Naive B cell (primary cell): Measurements from ENCODE around the gene ECE1. TPM values are rescaled to one million over a fixed set of nuclear protein-coding genes. Genes with fewer than 3 reads are reported as not detected.

Experiments used
- ATAC-seq, 2 donors: fragments of 150-1000 bp; cut with Tn5 transposase; 2 replicates each; pipeline ENCODE4 v1.10.0; 2021; ENCODE audit warnings: low read depth in 2 of 2, mild to moderate bottlenecking in 2 of 2, moderate library complexity in 2 of 2
- DNase-seq: peaks from one replicate; pipeline ENCODE4 v3.0.0; 2022
- H3K27ac Mint-ChIP-seq, 6 donors: one replicate each; pipeline ENCODE4 v1.8.0; 2020 to 2022; ENCODE audit warnings: mild to moderate bottlenecking in 6 of 6, mixed read lengths in 6 of 6, moderate library complexity in 5 of 6, inconsistent platforms in 2 of 6
- H3K27me3 Mint-ChIP-seq, 3 donors: one replicate each; pipeline ENCODE4 v1.8.0; 2021 to 2022; ENCODE audit warnings: mixed read lengths in 3 of 3, mild to moderate bottlenecking in 1 of 3
- H3K36me3 Mint-ChIP-seq, 2 donors: one replicate each; pipeline ENCODE4 v1.8.0; 2020 to 2022; ENCODE audit warnings: mixed read lengths in 2 of 2, inconsistent platforms in 1 of 2, mild to moderate bottlenecking in 1 of 2
- H3K4me1 Mint-ChIP-seq, 3 donors: one replicate each; pipeline ENCODE4 v1.8.0; 2020 to 2022; ENCODE audit warnings: mixed read lengths in 3 of 3, inconsistent platforms in 1 of 3, mild to moderate bottlenecking in 1 of 3, moderate library complexity in 1 of 3
- H3K4me3 Mint-ChIP-seq, 8 donors: one replicate each; pipeline ENCODE4 v1.8.0; 2020 to 2022; ENCODE audit warnings: mild to moderate bottlenecking in 8 of 8, mixed read lengths in 8 of 8, moderate library complexity in 8 of 8, inconsistent platforms in 2 of 8
- H3K9me3 Mint-ChIP-seq, 7 donors: one replicate each; pipeline ENCODE4 v1.8.0; 2020 to 2022; ENCODE audit warnings: mixed read lengths in 7 of 7, mild to moderate bottlenecking in 5 of 7, inconsistent platforms in 2 of 7, moderate library complexity in 1 of 7
- polyA plus RNA-seq, 6 donors: library from polyadenylated mRNA; unstranded; fragments of 300-500 nt; fragmentation: Illumina TruSeq; gene quantifications; one replicate each; pipeline ENCODE4 v1.2.3, GENCODE V29; 2021; ENCODE audit warnings: low read depth in 6 of 6

ECE1 gene
- 10 to 100 TPM in 5 of 6 donors, 1 to 10 TPM in 1; 6.9 to 44.5 (median 20.8) TPM for polyA plus RNA-seq

DNA sequence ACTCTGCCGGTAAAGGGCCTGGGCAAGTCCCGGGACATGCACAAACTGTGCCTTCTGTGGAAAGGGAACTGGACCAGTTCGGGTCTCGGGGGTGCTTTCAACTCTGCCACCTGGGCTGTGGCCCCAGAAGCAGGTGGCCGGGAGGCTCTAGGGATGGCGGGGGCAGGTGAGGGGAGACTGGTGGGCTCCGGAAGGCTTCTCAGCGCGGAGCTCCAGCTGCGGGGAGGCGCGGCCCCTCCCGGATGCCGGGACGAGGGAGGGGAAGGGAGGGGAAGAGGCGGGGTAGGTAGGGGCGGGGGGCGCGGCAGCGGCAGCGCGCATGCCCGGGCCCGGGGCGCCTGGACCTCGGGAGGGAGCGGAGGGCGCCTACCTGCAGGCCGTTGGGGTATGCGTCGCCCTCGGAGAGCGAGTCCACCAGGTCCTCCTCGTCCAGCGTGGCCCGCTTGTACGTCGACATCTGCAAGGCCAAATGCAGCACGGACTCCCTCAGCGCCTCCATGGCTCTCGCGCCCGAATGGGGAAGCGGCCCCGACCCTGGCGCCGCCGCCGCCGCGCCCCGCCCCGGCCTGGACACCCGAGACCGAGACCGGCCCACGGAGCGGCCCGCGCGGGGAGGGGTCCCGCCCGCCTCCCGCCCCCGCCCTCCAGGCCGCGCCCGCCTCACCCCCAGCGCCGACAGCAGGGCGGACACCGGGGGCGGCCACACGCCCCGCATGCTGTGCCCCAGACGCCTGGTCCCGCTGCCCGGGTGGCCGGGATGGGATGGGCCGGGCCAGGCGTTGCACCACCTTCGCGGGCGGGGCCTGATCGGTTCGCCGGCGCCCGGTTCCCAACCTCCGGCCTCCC, at the start of gene ECE1:
TSS of gene ECE1 (minus strand) at position 764 of the 846 bp plus-strand sequence. CDS start at position 715, 49 bp downstream.
- Mint-ChIP-seq H3K36me3 (no peaks in the 10 kb centered on the region), H3K9me3 (no peaks in the 10 kb centered on the region), H3K27ac (peak within 1 kb of the TSS; percentile 99 to 100 (median 99)), H3K27me3 (no peaks in the 10 kb centered on the region), H3K4me1 (peaks cover 49 to 75% (median 65%) of the 10 kb centered on the region in 3 donors), H3K4me3 (peak within 1 kb of the TSS; percentile 90 to 98 (median 96))
- ATAC-seq = no peak
- DNase-seq = peak; percentile 66

DNA sequence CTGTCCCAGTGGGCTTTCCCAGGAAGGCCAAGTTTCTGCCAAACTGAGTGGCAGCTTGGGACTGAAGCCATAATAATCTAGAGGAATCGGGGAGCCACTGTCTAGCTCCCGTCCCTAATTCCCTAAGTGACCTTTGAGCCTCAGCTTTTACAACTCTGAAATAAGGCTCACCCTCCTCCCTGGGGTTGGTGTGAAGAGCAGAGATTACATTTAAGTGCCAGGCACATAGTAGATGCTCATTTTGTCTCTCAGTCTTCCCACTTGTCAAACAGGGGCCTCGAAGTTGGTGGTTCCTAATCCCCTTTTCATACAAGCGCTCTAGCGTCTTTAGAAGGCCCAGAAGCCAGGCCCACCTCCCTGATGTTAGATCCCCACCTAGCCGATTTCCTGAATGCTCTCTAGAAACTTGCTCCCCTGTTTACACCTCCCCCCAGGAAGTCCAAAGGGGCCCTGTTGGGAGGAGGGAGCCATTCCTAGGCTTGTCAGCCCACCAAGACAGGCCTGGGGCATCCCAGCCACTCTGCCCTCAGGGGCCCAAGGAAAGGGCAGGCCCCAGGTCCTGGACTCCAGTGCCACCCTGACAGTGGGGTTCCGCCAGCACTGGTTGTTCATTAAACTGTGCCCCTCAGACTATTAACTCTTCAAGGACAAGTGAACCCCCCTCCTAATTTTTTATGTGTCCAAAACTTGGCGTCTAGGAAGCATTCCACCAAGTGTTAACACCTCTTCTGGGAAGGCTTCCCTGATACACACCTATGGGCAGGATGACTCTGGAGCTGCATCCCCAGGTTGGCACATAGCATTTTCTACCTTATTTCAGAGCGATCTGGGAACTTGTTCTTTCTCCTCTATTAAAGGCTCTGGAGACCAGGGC, 49.3 kb upstream of the ECE1 start:
- Mint-ChIP-seq H3K27me3 (no peaks in the 10 kb centered on the region), H3K4me1 (peaks cover 64 to 85% (median 83%) of the 10 kb centered on the region in 3 donors), H3K9me3 (no peaks in the 10 kb centered on the region), H3K36me3 (no peaks in the 10 kb centered on the region), H3K4me3 (peak overlapping the region in 2 of 8 donors; percentile 30 to 41), H3K27ac (peak overlapping the region in 4 of 6 donors; percentile 21 to 75 (median 44))
- DNase-seq = no peak
- no peak for ATAC-seq

DNA sequence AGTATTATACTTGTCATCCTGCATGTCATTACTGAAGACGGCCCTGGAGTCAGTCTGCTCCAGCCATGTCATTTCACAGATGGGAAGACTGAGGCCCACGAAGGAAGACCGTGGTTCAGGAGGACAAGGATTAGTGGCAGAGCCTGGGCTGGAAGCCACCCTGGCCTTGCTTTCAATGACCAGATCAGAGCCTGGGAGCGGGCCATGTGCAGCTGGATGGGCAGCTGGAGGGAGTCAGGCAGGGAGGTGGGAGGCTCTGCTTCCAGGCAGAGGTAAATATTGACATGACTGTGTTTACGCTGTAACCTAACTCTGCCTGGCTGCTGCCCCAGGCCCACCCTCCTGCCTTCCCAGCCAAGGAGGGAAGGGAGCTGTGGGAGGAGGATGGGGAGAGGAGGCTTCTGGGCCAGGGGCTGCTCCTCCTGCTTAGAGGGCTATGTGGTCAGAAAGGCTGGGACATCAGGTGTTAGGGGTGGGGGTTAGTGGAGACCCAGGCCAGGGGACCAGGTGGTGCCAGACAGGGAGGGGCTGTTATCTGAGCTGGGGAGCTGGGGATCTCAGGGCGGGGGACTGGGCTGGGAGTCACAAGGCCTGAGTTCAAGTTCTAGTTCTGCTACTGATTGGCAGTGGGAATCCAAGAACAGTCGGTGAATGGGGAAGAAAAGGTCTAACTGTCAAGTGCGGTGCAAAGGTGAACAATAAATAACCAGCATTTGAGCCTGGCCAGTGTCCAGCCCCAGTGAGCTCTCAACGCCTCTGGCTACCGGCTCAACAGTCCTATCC, 48.5 kb upstream of the ECE1 start:
- ATAC-seq (no peak), DNase-seq (no peak)
- Mint-ChIP-seq H3K36me3 (no peaks in the 10 kb centered on the region), H3K4me3 (peak overlapping the region in 1 of 8 donors; percentile 51), H3K4me1 (peaks cover 63 to 86% (median 85%) of the 10 kb centered on the region in 3 donors), H3K27ac (peak overlapping the region in 4 of 6 donors; percentile 44 to 68 (median 60)), H3K9me3 (no peaks in the 10 kb centered on the region), H3K27me3 (no peaks in the 10 kb centered on the region)

DNA sequence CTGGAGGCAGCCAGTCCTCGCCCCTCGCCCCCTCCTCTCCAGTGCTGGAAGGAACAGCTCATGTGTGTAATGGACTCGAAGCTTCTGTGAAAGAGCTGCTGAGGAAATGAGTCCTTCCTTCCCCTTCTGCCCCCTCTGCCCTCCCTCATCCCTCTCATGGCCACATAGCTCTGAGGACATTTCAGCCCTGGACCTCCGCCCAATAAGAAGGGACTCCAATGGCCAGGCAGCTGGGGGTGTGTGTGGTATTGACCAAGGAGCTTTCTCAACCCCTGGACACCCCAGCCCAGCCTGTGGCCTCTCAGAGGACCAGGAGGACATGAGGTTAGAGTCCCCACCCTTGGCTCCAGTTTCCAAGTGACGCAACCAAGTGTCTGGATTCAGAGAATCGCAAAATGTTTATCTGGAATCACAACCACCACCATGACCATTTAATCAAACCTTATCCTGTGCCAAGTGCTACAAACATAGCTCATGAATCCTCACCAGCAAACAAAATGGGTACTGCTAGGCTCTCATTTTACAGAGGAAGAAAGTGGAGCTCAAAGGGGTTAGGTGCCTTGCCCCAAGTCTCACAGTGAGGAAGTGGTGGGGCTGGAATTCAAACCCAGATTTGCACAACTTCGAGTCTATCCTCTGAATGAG, 47.8 kb upstream of the ECE1 start:
- no peak for ATAC-seq
- no peaks in the 10 kb centered on the region for H3K27me3 Mint-ChIP-seq
- peak overlapping the region in 5 of 6 donors; percentile 24 to 90 (median 70) for H3K27ac Mint-ChIP-seq
- DNase-seq = no peak
- H3K36me3 Mint-ChIP-seq = no peaks in the 10 kb centered on the region
- H3K9me3 Mint-ChIP-seq = no peaks in the 10 kb centered on the region
- peak overlapping the region in 1 of 8 donors; percentile 20 for H3K4me3 Mint-ChIP-seq
- peaks cover 57 to 84% (median 81%) of the 10 kb centered on the region in 3 donors for H3K4me1 Mint-ChIP-seq

DNA sequence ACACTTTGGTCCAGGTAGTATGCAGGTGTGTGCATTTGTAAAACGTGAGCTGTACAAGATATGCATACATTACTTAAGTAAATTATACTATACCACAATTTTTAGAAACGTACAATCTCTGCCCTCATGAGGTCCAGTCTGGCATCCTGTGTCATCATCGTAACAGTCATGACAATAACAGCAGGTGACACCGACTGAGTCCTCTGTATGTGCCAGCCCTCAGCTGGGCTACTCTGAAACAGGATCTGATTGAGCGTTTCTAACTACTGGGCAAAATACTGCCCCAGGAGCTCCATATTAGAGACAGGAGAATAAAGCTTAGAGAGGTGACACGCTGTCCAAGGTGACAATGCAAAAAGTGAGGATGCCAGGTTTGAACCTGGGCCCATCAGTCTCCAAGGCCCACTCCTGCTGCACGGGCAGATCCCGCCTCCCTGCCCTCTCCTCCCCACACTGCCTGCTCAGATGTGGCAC, 47.2 kb upstream of the ECE1 start:
- Mint-ChIP-seq H3K36me3 (no peaks in the 10 kb centered on the region), H3K27me3 (no peaks in the 10 kb centered on the region), H3K9me3 (no peaks in the 10 kb centered on the region), H3K27ac (peak overlapping the region in 5 of 6 donors; percentile 24 to 90 (median 70)), H3K4me1 (peaks cover 52 to 82% (median 79%) of the 10 kb centered on the region in 3 donors), H3K4me3 (peak overlapping the region in 2 of 8 donors; percentile 20 to 25)
- no peak for DNase-seq
- no peak for ATAC-seq

DNA sequence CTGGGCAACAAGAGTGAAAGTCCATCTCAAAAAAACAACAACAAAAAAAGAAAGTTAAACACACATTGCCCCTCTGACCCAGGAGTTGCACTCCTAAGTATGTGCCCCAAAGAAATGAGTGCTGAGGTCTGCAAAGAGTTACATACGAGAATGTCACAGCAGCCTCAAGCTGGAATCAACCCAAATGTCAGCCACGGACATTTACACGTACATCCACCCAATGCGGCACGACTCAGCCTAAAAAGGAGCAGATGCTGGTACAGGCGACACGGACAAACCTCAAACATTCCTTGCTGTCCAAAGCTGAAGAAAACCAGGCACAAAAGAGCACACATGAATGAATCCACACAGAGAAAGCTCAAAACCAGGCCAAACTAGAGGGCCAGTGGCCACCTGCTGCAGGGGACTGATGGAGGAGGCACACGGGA, 46.8 kb upstream of the ECE1 start:
- peak overlapping the region in 3 of 6 donors; percentile 36 to 99 (median 65) for H3K27ac Mint-ChIP-seq
- peaks cover 47 to 81% (median 78%) of the 10 kb centered on the region in 3 donors for H3K4me1 Mint-ChIP-seq
- ATAC-seq = no peak
- no peaks in the 10 kb centered on the region for H3K9me3 Mint-ChIP-seq
- H3K4me3 Mint-ChIP-seq = peak overlapping the region in 4 of 8 donors; percentile 16 to 44 (median 31)
- H3K27me3 Mint-ChIP-seq = no peaks in the 10 kb centered on the region
- no peak for DNase-seq
- H3K36me3 Mint-ChIP-seq = no peaks in the 10 kb centered on the region

DNA sequence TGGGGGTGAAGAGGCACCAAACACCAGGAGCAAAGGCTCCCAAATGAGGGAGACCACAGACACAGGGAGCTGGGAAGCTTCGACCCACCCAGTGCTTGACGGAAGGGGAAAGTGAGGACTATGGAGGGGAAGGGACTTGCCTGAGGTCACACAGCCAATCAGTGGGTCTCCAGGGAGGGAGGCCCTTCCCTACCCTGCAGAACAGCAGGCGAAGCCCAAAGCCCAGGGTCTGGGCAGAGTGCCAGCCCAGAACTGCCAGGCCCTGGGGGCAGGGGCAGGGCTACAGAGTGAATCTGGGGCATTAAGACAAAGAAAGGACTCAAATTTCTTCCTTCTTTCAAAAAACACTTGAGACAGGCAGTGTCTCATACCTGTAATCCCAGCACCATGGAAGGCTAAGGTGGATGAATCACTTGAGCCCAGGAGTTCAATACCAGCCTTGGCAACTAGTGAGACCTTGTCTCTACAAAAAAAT, 45.5 kb upstream of the ECE1 start:
- Mint-ChIP-seq H3K27ac (peak overlapping the region in 5 of 6 donors; percentile 72 to 100 (median 99)), H3K27me3 (no peaks in the 10 kb centered on the region), H3K4me3 (peak overlapping the region in 7 of 8 donors; percentile 6 to 96 (median 92)), H3K36me3 (no peaks in the 10 kb centered on the region), H3K9me3 (no peaks in the 10 kb centered on the region), H3K4me1 (peaks cover 37 to 76% (median 70%) of the 10 kb centered on the region in 3 donors)
- no peak for DNase-seq
- no peak for ATAC-seq

DNA sequence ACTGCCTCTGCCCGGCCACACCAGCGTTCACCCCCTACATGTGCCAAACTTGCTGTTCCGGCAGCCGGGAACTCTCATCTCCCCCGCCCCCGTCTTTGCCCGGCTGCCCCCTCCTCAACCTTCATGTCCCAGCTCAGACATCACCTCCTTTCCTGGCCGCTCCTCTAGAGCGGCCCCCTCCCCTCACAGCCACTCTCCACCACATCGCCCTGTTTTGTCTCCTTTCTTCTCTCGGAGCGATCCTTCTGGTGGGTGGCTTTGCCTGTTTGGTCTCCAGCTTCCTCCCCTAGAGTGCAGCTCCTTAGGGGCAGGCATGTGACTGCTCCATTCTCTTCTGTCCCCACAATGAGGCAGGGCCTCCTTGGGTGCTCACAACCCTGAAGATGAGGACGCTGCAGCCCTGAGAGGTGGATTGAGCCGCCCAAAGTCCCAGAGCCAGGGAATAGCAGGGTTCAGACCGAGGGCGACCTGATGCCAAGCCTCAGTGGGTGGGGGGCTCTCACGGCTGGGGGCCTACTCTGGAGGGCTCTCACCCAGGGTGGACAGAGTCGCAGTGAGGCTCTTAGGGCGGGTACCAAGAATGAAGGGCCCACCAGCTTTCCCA, 44.9 kb upstream of the ECE1 start:
- H3K27me3 Mint-ChIP-seq = no peaks in the 10 kb centered on the region
- no peaks in the 10 kb centered on the region for H3K9me3 Mint-ChIP-seq
- H3K4me1 Mint-ChIP-seq = peaks cover 41 to 80% (median 74%) of the 10 kb centered on the region in 3 donors
- peak overlapping the region; percentile 70 to 96 (median 92) for H3K4me3 Mint-ChIP-seq
- DNase-seq = no peak
- ATAC-seq = no peak
- H3K27ac Mint-ChIP-seq = peak overlapping the region; percentile 98 to 100 (median 99)
- no peaks in the 10 kb centered on the region for H3K36me3 Mint-ChIP-seq

DNA sequence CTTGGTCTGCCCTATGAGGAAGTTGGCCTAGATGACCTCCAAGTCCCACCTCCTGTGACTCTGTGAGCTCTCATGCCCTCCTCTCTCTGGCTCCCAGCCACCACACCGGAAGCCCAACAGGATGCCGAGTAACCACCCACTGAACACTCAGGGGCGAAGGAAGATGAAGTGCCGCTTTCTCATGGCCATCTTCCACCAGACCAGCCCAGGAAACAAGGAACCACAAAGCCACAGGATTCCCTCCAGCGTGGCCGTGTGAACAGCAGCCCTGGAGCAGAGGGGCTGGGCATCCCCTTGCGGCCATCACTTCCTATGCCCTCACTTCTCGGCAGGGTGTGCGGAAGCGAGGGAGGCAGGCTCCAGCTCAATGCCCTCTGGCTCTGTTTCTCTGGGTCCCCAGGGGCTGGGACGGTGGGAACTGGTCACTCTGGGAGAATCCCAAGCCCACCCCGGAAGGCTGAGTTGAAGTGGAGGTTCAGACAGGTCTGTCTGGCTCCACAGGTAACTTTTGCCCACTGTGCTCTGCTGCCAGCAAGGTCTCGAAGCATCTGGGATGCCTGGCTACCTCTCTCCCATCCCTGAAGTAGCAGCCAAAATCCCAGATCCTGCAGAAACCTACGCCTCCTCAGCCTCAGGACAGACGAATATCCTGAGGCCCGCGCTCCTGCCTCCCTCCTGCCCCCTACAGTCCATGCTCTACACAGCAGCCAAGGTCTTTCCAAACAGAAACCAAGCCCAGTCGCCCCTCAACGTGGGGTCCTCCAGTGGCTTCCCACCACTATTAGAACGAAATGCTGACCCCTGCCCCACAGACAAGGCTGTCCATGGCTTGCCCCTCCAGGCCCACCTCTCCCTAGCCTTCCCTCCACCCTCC, 44.2 kb upstream of the ECE1 start:
- ATAC-seq = peak; percentile 87 to 90

DNA sequence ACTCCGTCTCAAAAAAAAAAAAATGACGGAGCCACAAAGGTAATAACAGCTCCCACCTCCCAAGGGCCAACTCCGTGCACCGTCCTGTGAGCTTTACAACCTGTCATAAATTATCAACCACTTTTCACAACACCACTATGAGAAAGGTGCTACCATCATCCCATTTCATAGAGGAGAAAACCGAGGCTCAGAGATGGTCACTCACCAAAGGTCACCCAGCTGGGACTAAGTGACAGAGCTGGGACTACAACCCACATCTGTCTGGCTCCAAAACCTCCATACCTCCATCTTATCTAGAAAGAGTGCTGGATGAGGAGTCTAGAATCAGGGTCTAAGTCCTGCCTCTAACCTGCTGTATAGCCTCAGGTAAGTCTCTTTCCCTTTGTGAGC, 43.6 kb upstream of the ECE1 start:
- no peak for ATAC-seq
- H3K27ac Mint-ChIP-seq = peak overlapping the region; percentile 98 to 100 (median 99)
- peak overlapping the region; percentile 70 to 96 (median 92) for H3K4me3 Mint-ChIP-seq

More for the DNA sequence above, 44.2 kb upstream of the ECE1 start:
- DNase-seq = peak; percentile 90
- H3K36me3 Mint-ChIP-seq = no peaks in the 10 kb centered on the region
- H3K27ac Mint-ChIP-seq = peak overlapping the region; percentile 98 to 100 (median 99)
- peaks cover 45 to 84% (median 74%) of the 10 kb centered on the region in 3 donors for H3K4me1 Mint-ChIP-seq
- no peaks in the 10 kb centered on the region for H3K27me3 Mint-ChIP-seq
- no peaks in the 10 kb centered on the region for H3K9me3 Mint-ChIP-seq
- peak overlapping the region; percentile 70 to 96 (median 92) for H3K4me3 Mint-ChIP-seq

More for the DNA sequence above, 43.6 kb upstream of the ECE1 start:
- Mint-ChIP-seq H3K4me1 (peaks cover 48 to 87% (median 74%) of the 10 kb centered on the region in 3 donors), H3K9me3 (no peaks in the 10 kb centered on the region), H3K27me3 (no peaks in the 10 kb centered on the region), H3K36me3 (no peaks in the 10 kb centered on the region)
- DNase-seq = no peak
